Measurements from ENCODE around the gene FGF21.

The FGF21 gene

GRCh38 chr19:48793271-48793670 is 37.9 kb downstream of the FGF21 start:
- Histone ChIP-seq H3K27me3 (no peaks in the 10 kb centered on the region), H3K36me3 (no peaks in the 10 kb centered on the region), H3K9ac (no peak overlapping the region), H3K27ac (no peak overlapping the region), H3K4me3 (no peak overlapping the region), H3K4me1 (peaks cover 34% of the 10 kb centered on the region), H4K20me1 (no peaks in the 10 kb centered on the region), H3K4me2 (no peak overlapping the region), H3K9me3 (no peaks in the 10 kb centered on the region)
- TF ChIP-seq Cebpa-rat (IDR thresholded peaks at IDR 0.05) = no peak

GRCh38 chr19:48794291-48794690 is 39.0 kb downstream of the FGF21 start:
- Histone ChIP-seq H4K20me1 (no peaks in the 10 kb centered on the region), H3K4me3 (no peak overlapping the region), H3K36me3 (no peaks in the 10 kb centered on the region), H3K9ac (peak overlapping the region; percentile 62), H3K27me3 (no peaks in the 10 kb centered on the region), H3K9me3 (no peaks in the 10 kb centered on the region), H3K4me1 (peaks cover 44% of the 10 kb centered on the region), H3K4me2 (peak overlapping the region; percentile 92), H3K27ac (0 out of 2 replicates have a peak overlapping the region, but pooled peaks have one; percentile 5)
- TF ChIP-seq Cebpa-rat (IDR thresholded peaks at IDR 0.05) = no peak

- Histone ChIP-seq H3K4me1 (peaks cover 53% of the 10 kb centered on the region), H3K4me3 (peak overlapping the region; percentile 65), H3K9me3 (no peaks in the 10 kb centered on the region), H4K20me1 (no peaks in the 10 kb centered on the region), H3K27ac (peak overlapping the region; percentile 5; the same call in 1 of the 2 replicates), H3K4me2 (peak overlapping the region; percentile 92), H3K27me3 (no peaks in the 10 kb centered on the region), H3K9ac (peak overlapping the region; percentile 62), H3K36me3 (0 out of 2 replicates have a peak, but pooled peaks cover 2% of the 10 kb centered on the region)
- no peak for TF ChIP-seq Cebpa-rat (IDR thresholded peaks at IDR 0.05)
Measured at GRCh38 chr19:48795055-48795684, 39.8 kb downstream of the FGF21 start.

- Histone ChIP-seq H3K4me2 (peak overlapping the region; percentile 92), H3K27ac (peak overlapping the region; percentile 87)
Measured at GRCh38 chr19:48795685-48796070, 40.4 kb downstream of the FGF21 start.

GRCh38 chr19:48796298-48797083 is 41.2 kb downstream of the FGF21 start:
- Histone ChIP-seq H3K27me3 (no peaks in the 10 kb centered on the region), H3K27ac (peak overlapping the region; percentile 87), H3K9ac (peak overlapping the region; percentile 52; the same call in 1 of the 2 replicates), H4K20me1 (no peaks in the 10 kb centered on the region), H3K4me2 (peak overlapping the region; percentile 92), H3K4me1 (peaks cover 60% of the 10 kb centered on the region), H3K9me3 (no peaks in the 10 kb centered on the region), H3K4me3 (peak overlapping the region; percentile 65), H3K36me3 (0 out of 2 replicates have a peak, but pooled peaks cover 8% of the 10 kb centered on the region)
- TF ChIP-seq Cebpa-rat (IDR thresholded peaks at IDR 0.05) = no peak

More at GRCh38 chr19:48795685-48796070, 40.4 kb downstream of the FGF21 start:
- H3K4me1 ChIP-seq = peaks cover 58% of the 10 kb centered on the region
- H3K9ac ChIP-seq = peak overlapping the region; percentile 52; the same call in 1 of the 2 replicates
- H4K20me1 ChIP-seq = no peaks in the 10 kb centered on the region
- peak overlapping the region; percentile 65 for H3K4me3 ChIP-seq
- no peak for TF ChIP-seq Cebpa-rat (IDR thresholded peaks at IDR 0.05)
- no peaks in the 10 kb centered on the region for H3K27me3 ChIP-seq
- no peaks in the 10 kb centered on the region for H3K9me3 ChIP-seq
- H3K36me3 ChIP-seq = 0 out of 2 replicates have a peak, but pooled peaks cover 7% of the 10 kb centered on the region

GRCh38 chr19:48797103-48797502 is 41.8 kb downstream of the FGF21 start:
- no peak for TF ChIP-seq Cebpa-rat (IDR thresholded peaks at IDR 0.05)
- Histone ChIP-seq H3K4me1 (peaks cover 60% of the 10 kb centered on the region), H3K9me3 (no peaks in the 10 kb centered on the region), H3K27me3 (no peaks in the 10 kb centered on the region), H3K36me3 (0 out of 2 replicates have a peak, but pooled peaks cover 8% of the 10 kb centered on the region), H3K27ac (peak overlapping the region; percentile 87), H3K4me3 (no peak overlapping the region; the same call in 1 of the 2 replicates), H3K9ac (0 out of 2 replicates have a peak overlapping the region, but pooled peaks have one; percentile 52), H4K20me1 (no peaks in the 10 kb centered on the region), H3K4me2 (peak overlapping the region; percentile 92)

GRCh38 chr19:48798937-48799336 is 43.6 kb downstream of the FGF21 start:
- Histone ChIP-seq H3K27ac (peak overlapping the region; percentile 87), H3K36me3 (0 out of 2 replicates have a peak, but pooled peaks cover 14% of the 10 kb centered on the region), H3K9ac (peak overlapping the region; percentile 76), H3K4me2 (peak overlapping the region; percentile 92), H3K27me3 (no peaks in the 10 kb centered on the region), H4K20me1 (no peaks in the 10 kb centered on the region), H3K4me3 (peak overlapping the region; percentile 53), H3K4me1 (peaks cover 60% of the 10 kb centered on the region), H3K9me3 (no peaks in the 10 kb centered on the region)
- no peak for TF ChIP-seq Cebpa-rat (IDR thresholded peaks at IDR 0.05)

GRCh38 chr19:48799358-48800300 is 44.3 kb downstream of the FGF21 start:
- Histone ChIP-seq H3K9me3 (no peaks in the 10 kb centered on the region), H3K36me3 (peaks cover 16% of the 10 kb centered on the region; the same call in 1 of the 2 replicates), H3K4me2 (peak overlapping the region; percentile 92), H3K4me1 (peaks cover 59% of the 10 kb centered on the region), H3K27me3 (no peaks in the 10 kb centered on the region), H3K9ac (peak overlapping the region; percentile 76), H4K20me1 (no peaks in the 10 kb centered on the region), H3K27ac (peak overlapping the region; percentile 87), H3K4me3 (peak overlapping the region; percentile 53)
- TF ChIP-seq Cebpa-rat (IDR thresholded peaks at IDR 0.05) = no peak

GRCh38 chr19:48802623-48803022 is 47.3 kb downstream of the FGF21 start:
- Histone ChIP-seq H3K4me3 (no peak overlapping the region), H3K4me2 (no peak overlapping the region), H3K36me3 (peaks cover 38% of the 10 kb centered on the region), H4K20me1 (peaks cover 7% of the 10 kb centered on the region; the same call in 1 of the 2 replicates), H3K27ac (no peak overlapping the region), H3K9me3 (no peaks in the 10 kb centered on the region), H3K4me1 (peaks cover 40% of the 10 kb centered on the region), H3K27me3 (no peaks in the 10 kb centered on the region), H3K9ac (no peak overlapping the region)
- TF ChIP-seq Cebpa-rat (IDR thresholded peaks at IDR 0.05) = no peak

Measured in BLaER1 (cell line).